ENCODE data around the gene CAMK1. TPM values are rescaled to one million over a fixed set of nuclear protein-coding genes. Genes with fewer than 3 reads are reported as not detected.

The CAMK1 gene
- total and polyA plus RNA-seq, 9 of the 15 experiments (the other 6 are each of a cell fraction or from before 2014, with no cell fraction given), result 0.23 to 10.7 (median 6.0) TPM

GRCh38 chr3:9715764-9716437 is 53.8 kb downstream of the CAMK1 start (continued):
- TF ChIP-seq PCBP1 (IDR thresholded peaks at IDR 0.05; ENCODE audit: low read depth, low read length, poor library complexity, severe bottlenecking), result no peak
- no peak for TF ChIP-seq ZNF785 (CRISPR knock-in tag; IDR thresholded peaks at IDR 0.05)
- TF ChIP-seq NCOA4 (IDR thresholded peaks at IDR 0.05; ENCODE audit: partially characterized antibody), result no peak
- peak in 1 of 2 experiments; percentile 81; a peak in 2 of 3 replicates for TF ChIP-seq CBX3 (IDR thresholded peaks at IDR 0.05; ENCODE audit: borderline replicate concordance in 1 of 2, low read length in 2 of 2)
- no peak for TF ChIP-seq NFXL1 (CRISPR knock-in tag; IDR thresholded peaks at IDR 0.05)
- no peak for TF ChIP-seq SFPQ (IDR thresholded peaks at IDR 0.05; ENCODE audit: low read depth, low read length)
- TF ChIP-seq CREB5 (CRISPR knock-in tag; IDR thresholded peaks at IDR 0.05), result no peak
- no peak for TF ChIP-seq KDM2B (CRISPR knock-in tag; IDR thresholded peaks at IDR 0.05)
- TF ChIP-seq NR2C2 (CRISPR knock-in tag; IDR thresholded peaks at IDR 0.05), result peak; percentile 51; the same call in 1 of the 2 replicates
- TF ChIP-seq NR2C2 (tag; IDR thresholded peaks at IDR 0.05), result peak; percentile 49
- TF ChIP-seq ETS1 (conservative IDR thresholded peaks at IDR 0.05; ENCODE audit: control insufficient read depth, low read depth, low read length), result no peak; the same call in 1 of the 2 replicates
- TF ChIP-seq RBM25 (IDR thresholded peaks at IDR 0.05; ENCODE audit: low read depth, low read length, severe bottlenecking), result no peak
- no peak for TF ChIP-seq NR2F6 (CRISPR knock-in tag; IDR thresholded peaks at IDR 0.05)
- no peak for TF ChIP-seq ZSCAN32 (CRISPR knock-in tag; IDR thresholded peaks at IDR 0.05)
- peak; percentile 25 for TF ChIP-seq TBP (optimal IDR thresholded peaks at IDR 0.05; ENCODE audit: low read depth, low read length)
- TF ChIP-seq MED1 (CRISPR knock-in tag; IDR thresholded peaks at IDR 0.05; ENCODE audit: borderline replicate concordance), result no peak
- peak in 1 of 2 experiments; percentile 78; a peak in 2 of 4 replicates for TF ChIP-seq ARNT (IDR thresholded peaks at IDR 0.05)
- TF ChIP-seq RERE (CRISPR knock-in tag; IDR thresholded peaks at IDR 0.05; ENCODE audit: borderline replicate concordance), result no peak
